Measurements from ENCODE around the gene WDR70.
"Not testable (repeated sequence)": the region's sequence is repeated elsewhere in the genome, so short reads cannot be mapped to it uniquely, and the experiment has no call there.

The WDR70 gene

DNA sequence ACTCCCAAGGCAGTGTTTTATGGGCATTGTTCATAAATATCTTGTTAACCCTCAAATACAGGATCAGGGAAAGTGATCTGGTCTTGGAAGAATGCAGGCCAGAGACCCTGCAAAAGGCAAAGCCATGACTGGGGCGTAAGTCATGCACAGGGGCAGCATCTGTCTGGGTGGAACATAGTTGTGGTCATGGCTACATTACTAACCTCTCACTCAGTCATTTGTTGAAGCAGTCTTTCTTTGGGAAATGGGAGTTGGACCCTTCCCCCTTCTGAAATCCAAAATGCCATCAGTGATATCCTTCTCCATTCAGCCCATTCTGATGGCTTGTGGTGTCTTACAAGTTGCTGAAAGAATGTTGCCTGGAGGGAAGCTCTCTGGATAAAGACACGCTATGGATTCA, 392.6 kb downstream of the WDR70 start:
- DNase-seq = no peak

DNA sequence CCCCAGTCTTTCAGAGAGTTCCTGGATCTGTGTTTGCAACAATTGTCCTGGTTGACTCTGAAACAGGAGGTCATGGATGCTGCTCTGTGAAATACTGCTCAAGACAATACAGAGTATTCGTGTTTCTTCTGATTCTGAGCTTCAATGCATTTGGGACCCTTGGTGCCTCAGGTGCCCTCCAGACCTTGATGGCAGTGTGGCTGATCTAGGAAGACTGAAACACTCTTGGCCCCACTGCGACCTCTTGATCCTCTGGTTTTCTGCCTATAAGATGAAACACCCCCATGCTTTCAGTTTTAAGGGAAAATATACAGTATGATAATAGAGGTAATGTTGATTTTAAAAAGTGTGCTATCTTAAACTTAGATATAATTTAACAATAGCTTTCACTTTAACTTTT, 393.1 kb downstream of the WDR70 start:
- DNase-seq = no peak

DNA sequence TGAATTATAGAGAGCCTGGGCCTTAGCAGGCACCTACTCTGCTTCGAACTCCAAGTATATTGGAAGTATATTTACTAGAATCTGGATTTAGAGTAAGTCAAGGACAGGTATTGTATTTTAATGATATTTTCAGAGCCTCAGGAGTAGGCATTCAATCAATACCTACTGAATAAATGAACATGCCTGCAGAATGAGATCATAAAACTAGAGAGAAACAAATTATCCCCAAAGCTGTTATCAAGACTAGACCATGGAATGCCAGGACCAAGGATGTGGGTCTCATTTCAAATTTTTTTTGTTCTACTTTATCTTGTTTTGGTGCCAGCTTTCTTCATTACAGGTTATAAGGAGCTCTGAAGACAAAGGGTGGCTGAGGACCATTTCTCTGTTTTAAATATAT, 394.7 kb downstream of the WDR70 start:
- DNase-seq = no peak

DNA sequence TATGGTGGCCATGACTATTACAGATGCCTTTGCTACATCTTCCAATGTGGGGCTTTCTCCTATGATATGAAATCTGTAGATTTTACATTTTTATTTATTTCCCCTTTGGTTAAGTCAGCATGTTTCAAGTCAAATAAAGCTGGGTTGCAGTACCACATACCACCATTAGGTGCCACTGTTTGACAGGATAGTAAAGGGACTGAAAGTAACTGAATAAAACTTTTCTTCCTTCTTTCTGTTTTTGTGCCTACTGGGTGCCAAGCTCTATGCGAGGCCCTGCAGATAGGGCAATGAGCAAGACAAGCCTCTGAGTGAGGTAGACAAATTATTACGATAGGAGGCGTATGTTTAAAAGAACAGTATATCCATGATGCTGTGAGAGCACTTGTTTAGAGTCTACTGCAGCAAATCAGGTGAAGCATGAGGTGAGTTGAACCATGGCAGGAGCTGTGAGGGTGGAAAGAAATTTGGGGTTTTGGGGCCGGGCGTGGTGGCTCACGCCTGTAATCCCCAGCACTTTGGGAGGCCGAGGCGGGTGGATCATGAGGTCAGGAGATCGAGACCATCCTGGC, 395.9 kb downstream of the WDR70 start:
- no peak for DNase-seq

DNA sequence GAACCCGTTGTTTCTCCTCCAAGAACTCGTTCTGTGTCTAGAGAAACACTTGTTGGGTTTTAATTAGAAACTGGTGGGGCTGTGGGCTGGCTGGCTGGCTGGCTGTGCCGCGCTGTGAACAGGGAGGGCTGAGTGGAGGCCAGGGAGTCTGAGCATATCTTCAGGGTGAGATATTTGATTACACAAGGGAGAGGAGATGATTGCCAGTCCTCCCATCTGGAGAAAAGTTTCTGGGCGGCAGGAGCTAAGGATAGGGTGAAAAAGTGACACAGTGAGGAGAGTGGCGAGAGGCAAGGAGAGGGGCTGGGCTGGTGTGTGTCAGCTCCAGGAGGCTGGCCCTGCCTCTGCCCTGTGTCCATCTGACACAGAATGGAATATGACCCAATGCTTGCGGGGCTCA, 397.7 kb downstream of the WDR70 start:
- DNase-seq = no peak

DNA sequence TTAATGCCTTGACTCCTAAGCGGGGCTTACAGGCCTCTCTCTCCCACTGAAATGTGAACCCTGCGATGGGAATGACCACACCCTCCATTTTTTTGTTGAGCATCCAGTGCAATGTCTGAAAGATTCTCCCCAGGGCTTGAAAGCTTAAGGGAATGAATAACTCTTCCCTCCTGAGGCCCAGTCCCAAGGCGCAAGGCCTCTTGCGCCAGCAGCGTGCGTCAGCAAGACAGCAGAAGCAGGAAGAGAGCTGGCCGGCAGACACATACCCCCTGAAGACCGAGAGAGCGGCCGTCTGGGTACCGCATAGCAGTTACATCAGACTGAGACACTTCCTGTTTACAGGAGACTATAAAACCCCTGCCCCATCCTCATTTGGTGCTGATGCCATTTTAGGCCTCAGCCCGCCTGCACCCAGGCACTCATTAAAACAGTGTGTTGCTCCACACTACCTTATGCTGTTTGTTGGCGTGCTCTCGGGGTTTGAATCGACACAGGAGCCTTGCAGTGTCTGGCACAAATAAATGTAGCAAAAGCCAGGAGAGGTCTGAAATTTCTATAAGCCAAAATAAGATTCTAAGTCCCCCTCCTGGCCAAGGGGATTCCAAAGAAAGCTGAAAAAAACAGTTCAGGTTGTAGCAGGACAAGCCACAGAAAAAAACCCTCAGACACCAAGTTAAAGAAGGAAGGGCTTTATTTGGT, 398.5 kb downstream of the WDR70 start:
- no peak for DNase-seq

DNA sequence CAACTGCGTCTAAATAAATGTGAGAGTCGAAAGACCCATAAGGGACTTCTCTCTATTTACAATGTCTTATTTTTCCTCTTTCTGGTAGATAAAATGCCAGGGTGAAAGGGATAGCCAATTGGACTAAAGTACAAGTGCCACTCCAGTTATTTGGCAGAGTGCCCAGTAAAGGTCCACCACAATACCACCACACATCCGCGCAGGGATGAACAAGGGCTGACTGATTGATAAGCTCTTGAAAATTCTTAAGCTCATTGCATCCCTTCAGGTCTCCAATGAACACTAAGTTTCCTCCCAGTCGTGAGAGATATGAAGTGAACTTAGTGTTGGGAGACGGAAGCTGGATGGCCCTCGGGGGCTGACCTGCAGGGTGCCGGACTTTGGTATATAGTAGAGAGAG, 402.3 kb downstream of the WDR70 start:
- not testable (repeated sequence) for DNase-seq

DNA sequence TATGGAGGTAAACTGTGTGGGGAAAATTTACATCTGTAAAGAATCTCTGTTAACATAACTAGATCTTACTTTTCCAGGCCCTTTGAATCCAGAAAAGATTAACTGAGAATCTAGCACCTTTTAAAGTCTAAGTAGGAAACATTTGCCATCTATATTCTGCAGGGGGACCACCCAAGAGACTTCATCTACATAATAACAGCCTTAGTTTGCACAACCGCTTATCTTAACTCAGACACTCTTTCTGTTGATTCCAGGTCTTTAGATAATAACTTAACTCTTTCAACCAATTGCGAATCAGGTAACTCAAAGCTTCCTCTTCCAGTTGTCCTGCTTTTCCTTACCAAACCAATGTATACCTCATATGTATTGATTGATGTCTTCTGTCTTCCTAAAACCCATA, 407.3 kb downstream of the WDR70 start:
- DNase-seq = no peak

DNA sequence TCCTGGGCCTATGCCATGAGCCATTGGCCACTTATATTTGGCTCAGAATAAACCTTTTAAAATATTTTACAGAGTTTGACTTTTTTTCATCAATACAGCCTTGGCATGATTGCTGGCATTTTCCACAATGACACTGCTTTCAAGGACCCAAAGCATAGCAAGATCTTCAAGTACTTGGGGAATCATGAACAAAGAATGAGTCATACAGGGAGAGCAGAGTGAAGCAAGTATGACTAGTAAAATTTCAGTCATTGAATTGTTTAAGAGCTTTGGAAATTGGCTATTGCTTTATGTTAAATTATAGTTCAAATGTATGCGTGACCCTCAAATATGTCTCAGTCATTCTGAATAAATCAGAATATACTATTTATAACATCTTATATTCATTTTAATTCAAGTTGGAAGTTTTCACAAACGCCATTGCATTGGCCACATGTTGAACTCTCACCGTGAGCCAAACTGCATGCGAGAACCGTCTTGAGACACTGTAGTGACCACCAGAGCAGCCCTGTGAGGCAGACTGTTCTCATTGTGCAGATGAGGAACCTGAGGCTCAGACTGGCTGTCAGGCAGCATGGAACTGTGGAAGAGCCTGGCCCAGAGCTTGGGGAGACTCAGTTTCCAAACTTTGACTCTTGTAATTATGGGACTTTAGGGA, 407.9 kb downstream of the WDR70 start:
- DNase-seq = no peak

DNA sequence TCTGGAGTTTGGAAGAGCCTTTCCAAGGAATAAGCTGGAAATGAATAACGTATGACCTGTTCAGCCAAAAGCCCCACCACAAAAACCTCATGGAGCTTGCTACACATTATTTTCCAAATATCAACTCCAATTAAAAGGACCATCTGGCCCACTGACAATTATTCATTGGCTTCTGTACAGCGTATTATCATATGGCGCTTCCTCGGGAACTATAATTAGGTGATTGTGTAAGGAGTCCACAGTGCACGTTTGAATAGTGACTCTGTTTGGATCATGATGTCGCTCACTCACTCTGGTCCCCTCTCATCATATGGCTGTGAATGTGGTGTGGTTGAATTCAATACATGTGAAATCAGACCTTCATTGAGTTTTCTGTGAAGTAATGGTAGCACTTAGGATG, 408.6 kb downstream of the WDR70 start:
- no peak for DNase-seq

DNA sequence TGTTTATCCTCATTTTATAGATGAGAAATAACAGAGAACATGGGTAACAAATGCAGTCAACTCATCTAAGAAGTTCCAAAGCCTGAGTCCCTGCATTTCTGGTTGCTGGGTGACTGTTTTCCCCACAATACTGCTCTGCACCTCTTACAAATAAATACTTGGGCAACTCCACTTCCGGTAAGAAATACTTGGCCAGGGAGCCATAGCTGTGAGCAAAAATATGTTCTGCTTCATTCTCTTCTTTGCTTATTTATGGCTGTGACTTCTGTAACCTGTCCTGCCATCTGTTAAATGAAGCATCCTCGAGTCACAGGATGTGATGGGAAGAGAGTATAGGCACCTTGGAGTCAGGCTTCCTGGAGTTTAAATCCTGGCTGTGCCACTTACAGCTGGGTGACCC, 410.9 kb downstream of the WDR70 start:
- DNase-seq = no peak

DNA sequence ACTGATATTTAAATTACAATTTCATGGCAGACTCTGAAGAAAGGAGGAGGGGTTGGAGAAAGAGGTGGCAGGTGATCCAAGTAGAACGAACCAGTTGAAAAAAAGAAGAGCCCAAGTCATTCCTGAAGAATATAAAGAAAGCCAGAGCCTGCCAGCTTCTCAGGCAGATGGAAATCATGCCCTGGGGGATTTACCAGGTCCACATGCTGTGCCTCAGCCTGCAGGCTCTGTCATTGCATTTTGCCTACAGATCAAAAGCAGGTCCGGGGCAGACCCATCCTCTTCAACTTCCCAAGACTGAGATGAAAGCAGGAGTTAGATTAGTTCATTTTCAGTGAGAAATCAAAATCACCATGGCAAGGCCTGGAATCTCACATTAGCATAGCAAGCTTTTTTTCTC, 412.2 kb downstream of the WDR70 start:
- DNase-seq = no peak

DNA sequence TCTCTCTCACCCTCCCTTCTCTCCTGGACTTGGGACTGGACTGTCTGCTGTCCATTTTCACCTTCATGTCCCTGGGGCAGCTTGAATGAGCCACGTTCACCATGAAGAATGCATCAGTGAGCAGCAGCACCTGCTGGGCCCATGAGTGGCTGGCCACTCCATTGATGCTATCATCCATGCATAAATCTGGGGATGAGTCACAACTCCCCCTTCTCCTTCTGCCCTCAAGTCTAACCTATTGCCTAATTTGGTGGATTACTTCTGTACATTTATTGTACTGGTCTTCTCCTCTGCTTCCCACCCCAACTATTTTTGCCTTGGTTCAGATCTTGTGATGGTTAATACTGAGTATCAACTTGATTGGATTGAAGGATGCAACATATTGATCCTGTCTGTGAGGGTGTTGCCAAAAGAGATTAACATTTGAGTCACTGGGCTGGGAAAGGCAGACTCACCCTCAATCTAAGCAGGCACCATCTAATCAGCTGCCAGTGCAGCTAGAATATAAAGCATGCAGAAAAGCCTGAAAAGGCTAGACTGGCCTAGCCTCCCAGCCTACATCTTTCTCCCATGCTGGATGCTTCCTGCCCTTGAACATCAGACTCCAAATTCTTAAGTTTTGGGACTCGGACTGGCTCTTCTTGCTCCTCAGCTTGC, 414.0 kb downstream of the WDR70 start:
- DNase-seq = no peak

DNA sequence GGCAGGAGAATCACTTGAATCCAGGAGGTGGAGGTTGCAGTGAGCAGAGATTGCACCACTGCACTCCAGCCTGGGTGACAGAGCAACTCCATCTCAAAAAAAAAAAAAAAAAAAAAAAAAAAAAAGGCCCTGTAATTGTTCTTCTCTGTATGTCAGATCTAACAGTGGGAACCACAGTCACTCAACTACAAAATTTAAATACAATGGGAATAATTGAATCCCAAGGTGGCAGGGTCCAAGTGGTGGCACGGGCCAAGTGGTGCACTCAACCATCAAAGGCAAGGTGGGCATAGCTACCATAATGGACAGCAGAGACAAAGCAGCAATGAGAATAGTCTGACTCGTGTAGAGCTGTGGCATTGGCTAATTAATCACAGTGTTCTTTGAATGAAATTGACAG, 416.2 kb downstream of the WDR70 start:
- not testable (repeated sequence) for DNase-seq

DNA sequence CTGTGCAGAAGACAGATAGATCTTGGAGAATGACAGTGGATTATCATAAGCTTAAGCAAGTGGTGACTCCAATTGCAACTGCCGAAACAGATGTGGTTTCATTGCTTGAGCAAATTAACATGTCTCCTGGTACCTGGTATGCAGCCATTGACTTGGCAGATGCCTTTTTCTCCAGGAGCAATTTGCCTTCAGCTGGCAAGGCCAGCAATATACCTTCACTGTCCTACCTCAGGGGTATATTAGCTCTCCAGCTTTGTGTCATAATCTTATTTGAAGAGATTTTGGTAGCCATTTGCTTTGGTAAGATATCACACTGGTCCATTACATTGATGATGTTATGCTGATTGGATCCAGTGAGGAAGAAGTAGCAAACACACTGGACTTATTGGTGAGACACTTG, 417.3 kb downstream of the WDR70 start:
- DNase-seq = not testable (repeated sequence)

DNA sequence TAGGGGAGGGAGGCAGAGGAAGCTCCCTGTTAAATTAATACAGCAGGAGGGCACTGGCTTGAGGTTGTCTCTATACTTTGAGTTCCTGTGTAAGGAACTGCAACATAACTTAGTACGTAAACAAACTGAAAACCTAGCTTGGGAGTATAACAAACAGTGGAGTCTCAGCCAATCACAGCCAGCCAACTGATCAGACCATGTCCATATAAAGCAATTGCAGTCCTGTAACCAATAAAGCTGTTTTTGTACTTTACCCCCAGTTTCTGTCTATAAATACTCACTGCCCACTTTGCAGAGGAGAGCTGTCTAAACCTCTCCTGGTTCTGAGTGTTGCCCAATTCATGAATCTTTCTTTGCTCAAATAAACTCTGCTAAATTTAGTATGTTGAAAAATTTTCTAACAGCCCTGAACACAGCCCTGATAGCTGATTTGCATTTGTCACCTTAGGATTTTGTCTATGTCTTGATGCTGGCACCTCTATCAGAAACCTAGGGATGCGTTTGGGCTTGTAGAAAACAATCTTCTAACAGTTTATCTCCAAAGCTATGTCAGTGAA, 420.8 kb downstream of the WDR70 start:
- DNase-seq = no peak

DNA sequence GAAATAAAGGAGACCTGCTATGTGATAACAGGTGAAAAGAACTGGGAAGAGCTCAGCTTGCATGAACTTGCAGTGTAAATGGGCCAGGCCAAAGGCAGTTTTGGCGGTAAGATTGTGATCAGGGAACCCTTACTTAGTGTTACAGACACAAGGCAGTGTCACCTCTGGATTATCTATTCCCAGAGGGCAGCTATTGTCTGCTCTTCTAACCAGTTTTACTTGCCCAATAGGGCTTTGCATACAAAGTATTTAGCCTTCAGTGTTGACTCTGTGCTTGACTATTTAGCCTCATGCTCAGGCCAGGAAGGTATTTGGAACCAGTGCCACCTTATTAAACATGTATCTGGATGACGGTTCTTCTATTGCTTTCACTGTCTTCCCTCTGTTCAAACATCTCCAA, 422.4 kb downstream of the WDR70 start:
- DNase-seq = no peak

Data from activated T-cell treated with anti-CD3 and anti-CD28 coated beads for 4 hours (primary cell).